Coronary artery (tissue), 2 donors: ENCODE results near the gene KRTAP4-6.
"Not testable (repeated sequence)": the region's sequence is repeated elsewhere in the genome, so short reads cannot be mapped to it uniquely, and the experiment has no call there.

Experiments
- DNase-seq: peaks from one replicate; pipeline ENCODE4 v3.0.0-alpha.2; 2017; ENCODE audit warnings: low spot score
- H3K27ac ChIP-seq, 2 donors: fragments of 200-600 bp; sonication (generic); one replicate each; pipeline ENCODE4 v1.5.1; 2016 to 2019
- H3K4me3 ChIP-seq: fragments of 200-600 bp; sonication (generic); 2 replicates; pipeline ENCODE4 v1.5.1; 2016; ENCODE audit warnings: mild to moderate bottlenecking, moderate library complexity
- TF ChIP-seq, protein P1 (sequence below): fragments of 200-600 bp; sonication (generic); IDR thresholded peaks from one replicate; pipeline ENCODE4 v1.5.1; 2019; ENCODE audit warnings: antibody characterized with exemption

Gene KRTAP4-6

DNA sequence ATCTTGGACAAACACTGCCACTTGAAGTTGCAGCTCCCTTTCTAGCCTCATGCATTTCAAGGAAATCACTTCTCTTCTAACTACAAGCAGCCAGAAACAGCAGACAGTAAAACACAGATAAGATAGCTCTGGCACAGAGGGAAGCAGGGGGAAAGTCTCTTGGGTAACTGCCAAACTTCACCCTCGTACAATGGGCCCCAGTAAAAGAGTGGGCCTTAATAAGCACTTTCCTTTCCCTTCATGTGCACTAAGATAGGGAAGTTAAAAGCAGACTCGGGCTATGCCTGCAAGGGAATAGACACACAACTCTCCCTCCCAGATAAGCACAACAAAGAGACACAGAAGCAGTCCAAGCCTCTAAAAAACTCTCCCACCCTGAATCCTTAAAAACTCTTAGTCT lies 13.5 kb upstream of the KRTAP4-6 start:
- TF ChIP-seq, protein P1, sequence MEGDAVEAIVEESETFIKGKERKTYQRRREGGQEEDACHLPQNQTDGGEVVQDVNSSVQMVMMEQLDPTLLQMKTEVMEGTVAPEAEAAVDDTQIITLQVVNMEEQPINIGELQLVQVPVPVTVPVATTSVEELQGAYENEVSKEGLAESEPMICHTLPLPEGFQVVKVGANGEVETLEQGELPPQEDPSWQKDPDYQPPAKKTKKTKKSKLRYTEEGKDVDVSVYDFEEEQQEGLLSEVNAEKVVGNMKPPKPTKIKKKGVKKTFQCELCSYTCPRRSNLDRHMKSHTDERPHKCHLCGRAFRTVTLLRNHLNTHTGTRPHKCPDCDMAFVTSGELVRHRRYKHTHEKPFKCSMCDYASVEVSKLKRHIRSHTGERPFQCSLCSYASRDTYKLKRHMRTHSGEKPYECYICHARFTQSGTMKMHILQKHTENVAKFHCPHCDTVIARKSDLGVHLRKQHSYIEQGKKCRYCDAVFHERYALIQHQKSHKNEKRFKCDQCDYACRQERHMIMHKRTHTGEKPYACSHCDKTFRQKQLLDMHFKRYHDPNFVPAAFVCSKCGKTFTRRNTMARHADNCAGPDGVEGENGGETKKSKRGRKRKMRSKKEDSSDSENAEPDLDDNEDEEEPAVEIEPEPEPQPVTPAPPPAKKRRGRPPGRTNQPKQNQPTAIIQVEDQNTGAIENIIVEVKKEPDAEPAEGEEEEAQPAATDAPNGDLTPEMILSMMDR, result no peak
- no peak for DNase-seq

DNA sequence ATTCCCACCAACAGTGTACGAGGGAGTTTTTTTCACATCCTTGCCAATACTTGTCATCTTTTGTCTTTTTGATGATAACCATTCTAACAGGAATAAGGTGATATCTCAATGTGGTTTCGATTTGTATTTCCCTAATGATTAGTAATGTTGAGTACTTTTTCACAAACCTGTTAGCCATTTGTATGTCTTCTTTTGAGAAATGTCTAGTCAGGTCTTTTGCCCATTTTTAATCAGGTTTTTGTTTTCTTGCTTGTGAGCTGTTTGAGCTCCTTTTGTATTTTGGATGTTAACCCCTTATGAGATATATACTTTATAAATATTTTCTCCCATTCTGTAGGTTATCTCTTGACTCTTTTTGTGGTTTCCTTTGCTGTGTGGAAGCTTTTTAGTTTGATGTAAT lies 11.2 kb upstream of the KRTAP4-6 start:
- no peak for DNase-seq
- Histone ChIP-seq H3K4me3 (no peak overlapping the region), H3K27ac (no peak overlapping the region)
- TF ChIP-seq, protein P1, result no peak

More for the DNA sequence above, 13.5 kb upstream of the KRTAP4-6 start:
- Histone ChIP-seq H3K27ac (no peak overlapping the region), H3K4me3 (no peak overlapping the region)

DNA sequence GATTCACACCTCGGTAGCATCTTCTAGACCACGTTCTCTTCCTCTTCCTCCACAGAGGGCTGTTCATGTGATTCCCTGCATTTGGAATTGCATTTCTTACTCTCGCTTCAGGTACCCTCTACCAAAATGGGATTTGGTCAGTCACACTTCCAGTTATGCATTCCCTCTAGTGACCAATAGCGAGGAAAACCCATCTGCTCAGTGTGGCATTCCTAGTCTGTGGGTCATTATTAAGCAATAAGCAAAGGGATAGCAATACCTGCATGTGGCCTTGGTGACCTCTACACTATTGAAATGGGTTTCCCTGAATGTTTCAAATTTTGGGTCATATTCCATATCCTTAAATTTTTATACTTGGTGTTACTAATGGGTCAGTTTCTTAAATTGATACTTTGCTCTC lies 9.7 kb upstream of the KRTAP4-6 start:
- TF ChIP-seq, protein P1, result no peak
- no peak overlapping the region for H3K4me3 ChIP-seq
- no peak for DNase-seq
- no peak overlapping the region for H3K27ac ChIP-seq

DNA sequence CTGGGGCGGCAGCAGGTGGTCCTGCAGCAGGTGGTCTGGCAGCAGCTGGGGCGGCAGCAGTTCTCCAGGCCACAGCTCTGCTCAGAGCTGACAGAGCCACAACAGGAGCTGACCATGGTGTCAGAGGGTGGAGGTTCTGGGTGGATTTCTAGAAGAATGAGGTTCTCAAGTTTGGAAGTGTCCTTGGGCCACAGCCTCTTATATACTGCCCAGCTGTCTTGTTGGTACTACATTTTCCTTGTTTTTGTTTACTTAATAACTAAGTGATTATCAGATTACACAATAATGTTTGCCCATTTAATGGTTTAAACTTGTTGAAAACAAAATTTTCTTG lies 9.3 kb upstream of the KRTAP4-6 start, which contains the start of gene KRTAP4-5:
Gene KRTAP4-5, minus strand, starts transcription at position 174 of the 334 bp plus-strand sequence. Its CDS starts 58 bp downstream, at position 116.
- Histone ChIP-seq H3K27ac (no peak within 1 kb of the TSS), H3K4me3 (no peak within 1 kb of the TSS)
- no peak for DNase-seq
- TF ChIP-seq, protein P1, result no peak

DNA sequence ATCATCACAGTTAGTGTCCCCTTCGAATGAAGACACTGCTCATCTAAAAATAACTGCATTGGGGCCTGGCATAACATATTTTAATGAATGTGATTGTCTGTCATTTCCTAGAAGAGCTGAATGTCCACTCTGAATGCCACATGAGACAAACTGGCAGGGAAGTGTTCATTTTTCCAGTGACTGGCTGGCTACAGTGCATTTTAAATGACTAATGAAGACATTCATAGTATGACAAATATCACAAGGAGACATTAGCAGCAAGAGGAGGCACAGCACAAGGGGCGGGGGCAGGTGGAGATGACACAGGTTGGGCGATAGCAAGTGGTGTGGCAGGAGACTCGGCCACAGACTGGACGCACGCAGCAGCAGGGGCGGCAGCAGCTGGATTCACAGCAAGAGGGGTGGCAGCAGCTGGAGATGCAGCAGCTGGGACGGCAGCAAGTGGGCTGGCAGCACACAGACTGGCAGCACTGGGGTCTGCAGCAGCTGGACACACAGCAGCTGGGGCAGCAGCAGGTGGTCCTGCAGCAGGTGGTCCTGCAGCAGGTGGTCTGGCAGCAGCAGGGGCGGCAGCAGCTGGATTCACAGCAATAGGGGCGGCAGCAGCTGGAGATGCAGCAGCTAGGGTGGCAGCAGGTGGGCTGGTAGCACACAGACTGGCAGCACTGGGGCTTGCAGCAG lies 8.8 kb upstream of the KRTAP4-6 start:
- DNase-seq, H3K4me3 ChIP-seq, H3K27ac ChIP-seq: not testable (repeated sequence)

DNA sequence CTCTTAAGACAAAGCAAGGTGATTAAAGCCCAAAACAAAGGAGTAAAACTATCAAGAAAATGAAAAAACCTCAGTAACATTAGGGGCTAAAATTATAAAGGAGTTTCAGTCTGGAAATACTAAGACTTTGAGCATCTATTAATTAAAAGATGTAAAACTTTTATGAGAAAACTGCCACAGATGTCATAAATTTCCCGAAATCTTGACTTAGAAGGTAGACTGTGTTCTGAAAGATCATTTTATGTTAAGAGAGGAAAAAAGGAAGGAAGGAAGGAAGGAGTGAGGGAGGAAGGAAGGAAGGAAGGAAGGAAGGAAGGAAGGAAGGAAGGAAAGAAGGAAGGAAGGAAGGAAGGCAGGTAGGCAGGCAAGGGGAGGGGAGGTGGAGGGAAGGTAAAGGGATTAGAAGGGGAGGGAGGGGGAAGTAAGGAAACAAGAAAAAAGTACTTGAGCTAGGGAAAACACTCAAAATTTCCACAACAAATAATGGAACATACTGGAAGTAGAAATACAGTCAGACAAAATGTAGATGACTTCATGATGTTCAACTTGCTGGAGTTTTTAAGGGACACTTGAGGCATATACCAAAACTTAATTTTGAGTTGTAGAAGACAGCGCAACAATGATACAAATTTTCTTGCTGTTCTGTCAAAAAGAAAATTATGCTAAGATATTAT lies 7.3 kb upstream of the KRTAP4-6 start:
- TF ChIP-seq, protein P1, result no peak
- DNase-seq, result no peak
- H3K27ac ChIP-seq, result no peak overlapping the region
- H3K4me3 ChIP-seq, result no peak overlapping the region

DNA sequence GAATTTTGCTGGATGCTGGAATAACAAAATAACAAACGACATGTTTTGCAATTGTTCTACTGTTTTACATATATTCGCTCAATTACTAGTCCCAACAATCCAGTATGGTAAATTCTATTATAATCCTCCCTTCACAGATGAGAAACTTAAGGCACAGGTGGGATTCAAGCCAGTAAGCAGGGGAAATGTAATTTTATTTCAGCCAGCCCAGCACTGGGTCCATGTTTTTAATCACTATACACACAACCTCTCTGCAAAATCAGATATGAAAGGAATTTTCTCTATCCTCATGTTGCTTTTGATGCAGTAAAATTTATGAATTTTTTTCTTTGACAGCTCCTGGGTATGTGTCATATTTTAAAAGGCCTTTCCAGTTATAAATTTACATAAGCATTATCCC lies 4.9 kb upstream of the KRTAP4-6 start:
- no peak for DNase-seq
- TF ChIP-seq, protein P1, result no peak
- Histone ChIP-seq H3K27ac (no peak overlapping the region), H3K4me3 (no peak overlapping the region)
